KMS-11 (cell line): ENCODE measurements around the gene RAB2B.
A peak's percentile ranks its signal among the peaks of the same experiment; 100 is the strongest.

Experiments used
- H2AFZ ChIP-seq: fragments of 200-600 bp; sonication (generic); 2 replicates; pipeline ENCODE4 v1.6.1; 2016; ENCODE audit warnings: antibody characterized with exemption, mixed run types, low read depth
- H3K27ac ChIP-seq: fragments of 200-600 bp; sonication (generic); 2 replicates; pipeline ENCODE4 v1.6.1; 2016; ENCODE audit warnings: mild to moderate bottlenecking, mixed run types
- H3K27me3 ChIP-seq: fragments of 200-600 bp; sonication (generic); 2 replicates; pipeline ENCODE4 v1.6.1; 2017; ENCODE audit warnings: mild to moderate bottlenecking, low read depth, mixed run types, moderate library complexity; ENCODE audit not compliant: insufficient read depth
- H3K36me3 ChIP-seq: fragments of 200-600 bp; sonication (generic); 2 replicates; pipeline ENCODE4 v1.6.1; 2017; ENCODE audit warnings: mild to moderate bottlenecking, mixed run types; ENCODE audit not compliant: insufficient read depth
- H3K4me1 ChIP-seq: fragments of 200-600 bp; sonication (generic); 2 replicates; pipeline ENCODE4 v1.6.1; 2016; ENCODE audit warnings: mild to moderate bottlenecking, low read depth, mixed run types; ENCODE audit not compliant: poor library complexity, severe bottlenecking
- H3K4me2 ChIP-seq: fragments of 200-600 bp; sonication (generic); 2 replicates; pipeline ENCODE4 v1.7.0; 2016; ENCODE audit warnings: mild to moderate bottlenecking, mixed run types
- H3K4me3 ChIP-seq: fragments of 200-600 bp; sonication (generic); IDR thresholded peaks from 2 replicates; pipeline ENCODE4 v1.6.1; 2017; ENCODE audit warnings: low read depth, low read length, mixed read lengths; ENCODE audit not compliant: insufficient read depth
- H3K79me2 ChIP-seq: fragments of 200-600 bp; sonication (generic); 2 replicates; pipeline ENCODE4 v1.6.1; 2016; ENCODE audit warnings: low read depth, mixed run types; ENCODE audit not compliant: insufficient read depth
- H3K9ac ChIP-seq: fragments of 200-600 bp; sonication (generic); 2 replicates; pipeline ENCODE4 v1.6.1; 2016; ENCODE audit warnings: mild to moderate bottlenecking, mixed run types
- H4K20me1 ChIP-seq: fragments of 200-600 bp; sonication (generic); 2 replicates; pipeline ENCODE4 v1.6.1; 2016; ENCODE audit warnings: mild to moderate bottlenecking, mixed run types; ENCODE audit not compliant: insufficient read depth
- CTCF ChIP-seq: fragments of 200-600 bp; sonication (generic); conservative IDR thresholded peaks from 2 replicates; pipeline ENCODE4 v1.6.1; 2017; ENCODE audit warnings: low read depth, mild to moderate bottlenecking, antibody characterized with exemption, low read length, moderate library complexity, mixed read lengths

The RAB2B gene

GRCh38 chr14:21523203-21523602, 46.4 kb upstream of the RAB2B start:
- Histone ChIP-seq H3K27ac (no peak overlapping the region), H3K79me2 (no peaks in the 10 kb centered on the region), H3K4me2 (no peak overlapping the region)

GRCh38 chr14:21521501-21521900, 44.7 kb upstream of the RAB2B start:
- Histone ChIP-seq H2AFZ (no peak overlapping the region), H3K27me3 (no peaks in the 10 kb centered on the region), H3K4me1 (peaks cover 9% of the 10 kb centered on the region), H3K27ac (no peak overlapping the region), H3K4me3 (no peak overlapping the region), H3K79me2 (no peaks in the 10 kb centered on the region), H3K9ac (no peak overlapping the region), H3K36me3 (no peaks in the 10 kb centered on the region), H4K20me1 (no peaks in the 10 kb centered on the region), H3K4me2 (no peak overlapping the region)
- no peak for TF ChIP-seq CTCF

More at GRCh38 chr14:21523203-21523602, 46.4 kb upstream of the RAB2B start:
- H3K4me3 ChIP-seq = no peak overlapping the region
- no peaks in the 10 kb centered on the region for H3K36me3 ChIP-seq
- H2AFZ ChIP-seq = no peak overlapping the region
- no peaks in the 10 kb centered on the region for H3K27me3 ChIP-seq
- H3K9ac ChIP-seq = no peak overlapping the region
- H4K20me1 ChIP-seq = no peaks in the 10 kb centered on the region
- peaks cover 9% of the 10 kb centered on the region for H3K4me1 ChIP-seq
- no peak for TF ChIP-seq CTCF

GRCh38 chr14:21520767-21521166, 44.0 kb upstream of the RAB2B start:
- no peaks in the 10 kb centered on the region for H3K79me2 ChIP-seq
- no peak overlapping the region for H3K27ac ChIP-seq
- no peaks in the 10 kb centered on the region for H3K36me3 ChIP-seq
- no peak overlapping the region for H3K9ac ChIP-seq
- H3K4me3 ChIP-seq = no peak overlapping the region
- TF ChIP-seq CTCF = no peak
- no peak overlapping the region for H2AFZ ChIP-seq
- peak overlapping the region; percentile 33; the same call in 1 of the 2 replicates for H3K4me2 ChIP-seq
- no peaks in the 10 kb centered on the region for H4K20me1 ChIP-seq
- H3K27me3 ChIP-seq = no peaks in the 10 kb centered on the region
- peaks cover 9% of the 10 kb centered on the region for H3K4me1 ChIP-seq

GRCh38 chr14:21518725-21519124, 42.0 kb upstream of the RAB2B start:
- TF ChIP-seq CTCF = no peak
- Histone ChIP-seq H3K4me3 (no peak overlapping the region), H3K36me3 (no peaks in the 10 kb centered on the region), H3K4me1 (peaks cover 9% of the 10 kb centered on the region), H4K20me1 (no peaks in the 10 kb centered on the region), H2AFZ (no peak overlapping the region), H3K79me2 (no peaks in the 10 kb centered on the region), H3K27me3 (no peaks in the 10 kb centered on the region), H3K4me2 (no peak overlapping the region), H3K9ac (no peak overlapping the region), H3K27ac (no peak overlapping the region)
